Activated CD8-positive, alpha-beta T cell treated with anti-CD3 and anti-CD28 coated beads, Interleukin-2, amount 10 ng/mL, durations not matched to agents 7 days and 5 days (primary cell): ENCODE data around the gene PPOX. TPM values are rescaled to one million over a fixed set of nuclear protein-coding genes. Genes with fewer than 3 reads are reported as not detected.

Experiments used
- total RNA-seq, 2 experiments: library from RNA; stranded (reverse); gene quantifications; one replicate each; pipeline ENCODE4 v1.2.3, GENCODE V29; 2021

PPOX gene
- total RNA-seq, 2 experiments from 2014 or later: 37.7 to 38.5 TPM

Other genes with a start within 250 kb of the PPOX start
- not detected for gene ITLN2, start 211.6 kb upstream of the PPOX start, total RNA-seq
- gene F11R, start 145.3 kb upstream of the PPOX start, total RNA-seq: 10 to 100 TPM; 13.7 to 18.4 TPM
- 10 to 100 TPM; 63.2 to 63.3 TPM for gene TSTD1, start 127.5 kb upstream of the PPOX start, total RNA-seq
- 10 to 100 TPM; 81.6 to 83.2 TPM for gene USF1, start 120.4 kb upstream of the PPOX start, total RNA-seq
- 100 to 1,000 TPM; 277 to 281 TPM for gene ARHGAP30, start 96.5 kb upstream of the PPOX start, total RNA-seq
- gene NECTIN4, start 76.9 kb upstream of the PPOX start, total RNA-seq: not detected
- gene KLHDC9, start 68.1 kb upstream of the PPOX start, total RNA-seq: under 1 TPM; 0.61 to 0.91 TPM
- 10 to 100 TPM; 66.3 to 68.0 TPM for gene PFDN2, start 48.4 kb upstream of the PPOX start, total RNA-seq
- 10 to 100 TPM; 34.1 to 35.2 TPM for gene NIT1, start 48.3 kb upstream of the PPOX start, total RNA-seq
- 10 to 100 TPM; 34.5 to 36.3 TPM for gene DEDD, start 33.8 kb upstream of the PPOX start, total RNA-seq
- 100 to 1,000 TPM; 103 to 104 TPM for gene UFC1, start 12.4 kb upstream of the PPOX start, total RNA-seq
- gene USP21, start 6.9 kb upstream of the PPOX start, total RNA-seq: 10 to 100 TPM; 29.2 to 32.0 TPM
- gene B4GALT3, start 11.1 kb downstream of the PPOX start, total RNA-seq: 10 to 100 TPM; 34.2 to 37.0 TPM
- 1 to 10 TPM in 1 of 2 experiments, under 1 TPM in 1; 0.82 to 2.1 TPM for gene ADAMTS4, start 32.6 kb downstream of the PPOX start, total RNA-seq
- 10 to 100 TPM; 73.6 to 76.8 TPM for gene NDUFS2, start 35.9 kb downstream of the PPOX start, total RNA-seq
- 10 to 100 TPM; 12.0 to 14.0 TPM for gene FCER1G, start 48.9 kb downstream of the PPOX start, total RNA-seq
- gene APOA2, start 57.2 kb downstream of the PPOX start, total RNA-seq: not detected
- gene TOMM40L, start 59.6 kb downstream of the PPOX start, total RNA-seq: 10 to 100 TPM; 19.1 to 22.0 TPM
- gene NR1I3, start 71.8 kb downstream of the PPOX start, total RNA-seq: not detected
- under 1 TPM; 0.34 to 0.40 TPM for gene PCP4L1, start 92.3 kb downstream of the PPOX start, total RNA-seq
- gene MPZ, start 143.5 kb downstream of the PPOX start, total RNA-seq: 1 to 10 TPM; 2.8 to 3.4 TPM
- 100 to 1,000 TPM; 151 to 163 TPM for gene SDHC, start 148.0 kb downstream of the PPOX start, total RNA-seq
- not detected for gene CFAP126, start 201.4 kb downstream of the PPOX start, total RNA-seq